Hepatic stellate cell (primary cell): ENCODE data around the gene SERTAD2.

Experiments
- DNase-seq: peaks from one replicate; pipeline ENCODE4 v3.0.0; 2011; ENCODE audit warnings: low spot score

Gene SERTAD2

GRCh38 chr2:64675860-64676259, 22.1 kb upstream of the SERTAD2 start:
- DNase-seq: no peak

GRCh38 chr2:64672708-64673107, 19.0 kb upstream of the SERTAD2 start:
- DNase-seq: no peak

- DNase-seq: no peak
Observed at GRCh38 chr2:64670047-64670446, 16.3 kb upstream of the SERTAD2 start.

GRCh38 chr2:64669288-64669687, 15.6 kb upstream of the SERTAD2 start:
- DNase-seq: no peak

- DNase-seq: no peak
Observed at GRCh38 chr2:64668542-64668941, 14.8 kb upstream of the SERTAD2 start.

- DNase-seq: no peak
Observed at GRCh38 chr2:64667535-64667934, 13.8 kb upstream of the SERTAD2 start.

- no peak for DNase-seq
Observed at GRCh38 chr2:64666810-64667438, 13.2 kb upstream of the SERTAD2 start.

GRCh38 chr2:64665709-64666108, 12.0 kb upstream of the SERTAD2 start:
- no peak for DNase-seq

GRCh38 chr2:64663402-64663801, 9.7 kb upstream of the SERTAD2 start:
- no peak for DNase-seq

GRCh38 chr2:64661741-64662169, 8.0 kb upstream of the SERTAD2 start:
- no peak for DNase-seq

- DNase-seq: no peak
Observed at GRCh38 chr2:64659252-64659651, 5.5 kb upstream of the SERTAD2 start.

GRCh38 chr2:64658269-64658668, 4.6 kb upstream of the SERTAD2 start:
- DNase-seq: no peak

- DNase-seq: no peak
Observed at GRCh38 chr2:64657411-64657810, 3.7 kb upstream of the SERTAD2 start.

GRCh38 chr2:64656379-64656778, 2.7 kb upstream of the SERTAD2 start:
- DNase-seq: no peak

- DNase-seq: no peak
Observed at GRCh38 chr2:64655873-64656272, 2.2 kb upstream of the SERTAD2 start.

- peak; percentile 29 for DNase-seq
Observed at GRCh38 chr2:64655018-64655664, 1.4 kb upstream of the SERTAD2 start.

- peak; percentile 88 for DNase-seq
Observed at GRCh38 chr2:64654063-64654811, 524 bp upstream of the SERTAD2 start.

GRCh38 chr2:64652231-64653108, 1.2 kb downstream of the SERTAD2 start:
- peak; percentile 47 for DNase-seq

- DNase-seq: no peak
Observed at GRCh38 chr2:64651590-64651989, 2.1 kb downstream of the SERTAD2 start.

GRCh38 chr2:64650722-64651338, 2.9 kb downstream of the SERTAD2 start:
- DNase-seq: no peak

GRCh38 chr2:64650296-64650695, 3.4 kb downstream of the SERTAD2 start:
- DNase-seq: no peak

GRCh38 chr2:64649626-64650025, 4.1 kb downstream of the SERTAD2 start:
- no peak for DNase-seq
